ENCODE data around the gene CLECL1.

CLECL1 gene

DNA sequence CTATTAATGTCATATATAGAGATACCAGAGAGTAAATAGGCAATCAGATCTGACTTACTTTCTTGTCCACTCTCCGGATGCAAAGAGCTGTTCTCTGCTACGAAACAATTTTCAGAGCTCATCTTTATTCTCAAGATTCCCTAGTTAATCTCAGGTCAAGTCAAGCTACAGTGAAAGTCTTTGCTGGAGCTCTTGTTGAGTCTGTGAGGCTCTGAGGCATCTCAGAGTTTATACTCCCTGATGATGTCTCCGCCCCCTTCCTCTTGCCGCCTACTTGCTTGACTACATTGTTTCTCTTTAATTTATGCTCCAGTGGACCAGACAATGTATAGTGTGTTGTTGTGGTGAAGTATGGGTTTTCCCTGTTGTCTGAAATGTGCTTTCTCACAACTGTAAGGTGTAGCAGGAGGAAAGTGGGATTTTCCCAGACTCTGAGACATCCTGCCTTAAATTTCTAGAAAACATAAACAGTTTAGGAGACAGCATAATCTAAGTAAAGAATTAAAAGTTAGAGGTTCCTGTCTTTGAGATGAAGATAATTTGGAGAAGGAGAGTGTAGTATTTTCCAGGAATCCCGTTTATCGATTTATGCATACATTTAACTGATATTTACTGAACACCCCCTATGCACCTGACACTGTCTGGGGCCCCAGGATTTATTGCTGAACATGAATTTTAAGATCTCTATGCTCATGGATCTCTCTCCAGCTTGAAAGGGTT is 28.0 kb upstream of the CLECL1 start, which contains the start of gene CD69:
TSS of gene CD69 (minus strand) at position 203 of the 720 bp plus-strand sequence. CDS start at position 122, 81 bp downstream.
- TF ChIP-seq, protein P1, sequence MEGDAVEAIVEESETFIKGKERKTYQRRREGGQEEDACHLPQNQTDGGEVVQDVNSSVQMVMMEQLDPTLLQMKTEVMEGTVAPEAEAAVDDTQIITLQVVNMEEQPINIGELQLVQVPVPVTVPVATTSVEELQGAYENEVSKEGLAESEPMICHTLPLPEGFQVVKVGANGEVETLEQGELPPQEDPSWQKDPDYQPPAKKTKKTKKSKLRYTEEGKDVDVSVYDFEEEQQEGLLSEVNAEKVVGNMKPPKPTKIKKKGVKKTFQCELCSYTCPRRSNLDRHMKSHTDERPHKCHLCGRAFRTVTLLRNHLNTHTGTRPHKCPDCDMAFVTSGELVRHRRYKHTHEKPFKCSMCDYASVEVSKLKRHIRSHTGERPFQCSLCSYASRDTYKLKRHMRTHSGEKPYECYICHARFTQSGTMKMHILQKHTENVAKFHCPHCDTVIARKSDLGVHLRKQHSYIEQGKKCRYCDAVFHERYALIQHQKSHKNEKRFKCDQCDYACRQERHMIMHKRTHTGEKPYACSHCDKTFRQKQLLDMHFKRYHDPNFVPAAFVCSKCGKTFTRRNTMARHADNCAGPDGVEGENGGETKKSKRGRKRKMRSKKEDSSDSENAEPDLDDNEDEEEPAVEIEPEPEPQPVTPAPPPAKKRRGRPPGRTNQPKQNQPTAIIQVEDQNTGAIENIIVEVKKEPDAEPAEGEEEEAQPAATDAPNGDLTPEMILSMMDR (IDR thresholded peaks at IDR 0.05) = no peak

DNA sequence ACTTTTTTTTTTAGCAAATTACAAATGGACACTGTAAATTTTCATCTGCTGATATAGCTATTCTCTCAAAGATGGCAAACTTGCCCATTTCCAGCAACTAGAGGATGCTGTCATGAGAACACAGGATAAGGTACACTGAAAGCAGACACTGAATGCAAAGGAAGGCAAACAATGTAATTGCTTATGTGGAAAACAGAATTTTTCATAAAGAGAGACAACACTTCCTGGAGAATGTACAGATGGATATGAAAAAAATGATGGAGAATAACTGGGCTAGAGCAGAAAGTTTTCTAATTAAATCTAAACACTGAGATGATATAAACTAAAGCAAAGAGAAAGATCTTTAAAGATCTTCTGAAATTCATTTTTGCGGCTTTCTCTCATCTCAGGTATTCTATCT is 27.2 kb upstream of the CLECL1 start:
- TF ChIP-seq, protein P1 (IDR thresholded peaks at IDR 0.05) = no peak

DNA sequence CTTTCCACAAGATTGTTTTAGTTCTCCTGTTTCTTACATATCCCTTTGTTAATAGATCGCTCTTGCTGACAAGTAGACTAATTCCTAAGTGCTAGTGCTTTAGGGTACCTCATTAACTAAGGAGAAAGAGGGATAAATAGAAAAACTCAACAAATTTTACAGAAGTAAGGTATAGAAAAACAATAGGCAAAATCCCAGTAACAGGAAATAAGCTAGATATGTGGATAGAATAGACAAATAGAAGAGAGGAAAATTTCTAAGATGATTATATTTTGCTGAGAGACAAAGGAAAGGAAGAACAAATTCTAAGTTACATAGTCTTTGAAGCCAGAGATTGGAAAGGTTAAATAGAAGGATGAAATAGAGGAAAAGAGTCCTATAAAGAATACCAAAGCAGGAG is 26.8 kb upstream of the CLECL1 start:
- TF ChIP-seq, protein P1 (IDR thresholded peaks at IDR 0.05) = no peak

DNA sequence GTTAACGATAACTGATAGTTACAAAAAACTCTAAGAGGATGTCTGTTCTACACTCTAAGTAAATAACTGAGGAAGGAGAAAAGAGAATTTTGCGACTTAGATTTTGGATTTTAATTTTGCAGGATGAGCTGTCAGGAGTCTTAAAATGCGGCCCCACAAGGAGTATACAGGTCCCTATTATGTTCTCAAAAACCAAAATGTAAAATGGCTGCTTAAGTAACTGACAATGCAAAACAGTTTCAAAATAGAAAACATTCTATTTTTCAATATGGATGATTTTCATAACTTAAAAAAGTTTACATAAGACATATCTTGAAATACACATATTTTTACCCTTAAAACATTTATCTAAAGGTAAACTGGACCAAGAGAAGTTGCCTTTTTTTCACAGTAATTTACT is 25.2 kb upstream of the CLECL1 start:
- TF ChIP-seq, protein P1 (IDR thresholded peaks at IDR 0.05) = no peak

DNA sequence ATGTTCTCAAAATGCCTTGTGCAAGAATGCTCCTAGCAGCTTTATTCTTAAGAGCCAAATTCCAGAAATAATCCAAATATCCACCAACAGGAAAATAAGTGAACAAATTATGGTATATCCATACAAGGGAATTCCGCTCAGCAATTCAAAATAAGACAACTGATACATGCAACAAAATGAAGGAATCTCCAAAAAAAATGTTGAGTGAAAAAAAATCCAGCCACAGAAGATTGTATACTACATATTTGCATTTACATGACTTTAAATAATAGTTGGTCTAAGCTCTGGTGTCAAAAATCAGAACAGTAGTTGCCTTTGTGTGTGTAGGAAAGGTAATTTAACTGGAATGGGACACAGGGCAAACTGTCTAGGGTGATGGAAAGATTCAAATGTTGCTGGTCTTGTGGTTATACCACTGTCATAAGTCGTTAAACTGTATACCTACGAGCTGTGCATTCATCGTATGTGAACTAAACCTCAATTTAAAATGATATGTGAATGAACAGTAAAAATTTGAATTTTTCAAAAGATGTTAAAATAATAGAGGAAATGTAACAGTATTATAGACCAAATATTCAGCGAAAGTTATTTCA is 24.6 kb upstream of the CLECL1 start:
- TF ChIP-seq, protein P1 (IDR thresholded peaks at IDR 0.05) = no peak

DNA sequence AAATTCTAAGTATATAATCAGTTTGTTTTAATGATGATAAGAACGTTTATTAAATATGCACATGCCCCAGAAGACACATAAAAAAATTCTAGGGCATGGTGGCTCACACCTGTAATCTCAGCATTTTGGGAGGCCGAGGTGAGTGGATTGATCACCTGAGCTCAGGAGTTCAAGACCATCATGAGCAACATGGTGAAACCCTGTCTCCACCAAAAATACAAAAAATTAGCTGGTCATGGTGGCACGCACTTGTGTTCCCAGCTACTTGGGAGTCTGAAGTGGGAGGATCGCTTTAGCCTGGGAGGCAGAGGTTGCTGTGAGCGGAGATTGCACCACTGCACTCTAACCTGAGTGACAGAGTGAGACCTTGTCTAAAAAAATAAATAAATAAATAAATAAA is 23.8 kb upstream of the CLECL1 start:
- TF ChIP-seq, protein P1 (IDR thresholded peaks at IDR 0.05) = no peak

DNA sequence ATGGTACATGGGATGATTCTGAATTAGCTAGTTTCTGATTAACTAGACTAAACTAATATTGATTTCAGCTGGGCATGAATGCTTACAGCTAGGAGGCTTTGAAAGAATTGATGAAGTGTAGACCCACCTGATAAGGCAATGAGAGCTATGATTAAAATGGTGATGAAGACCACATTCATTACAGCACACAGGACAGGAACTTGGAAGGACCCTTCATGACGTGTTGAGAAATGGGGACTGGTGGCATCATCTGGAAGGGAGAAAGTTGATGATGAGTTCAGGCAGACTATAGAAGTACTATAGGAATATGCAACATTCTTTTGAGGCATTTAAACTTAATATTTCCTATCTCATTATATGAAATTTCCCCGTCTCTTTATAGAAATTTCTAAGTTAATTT is 23.3 kb upstream of the CLECL1 start:
- TF ChIP-seq, protein P1 (IDR thresholded peaks at IDR 0.05) = no peak

Data from LNCAP (cell line).